ENCODE data around the gene GIT2.

- TF ChIP-seq CTCF (IDR thresholded peaks at IDR 0.05; ENCODE audit: control extremely low read depth in 1 of 3, insufficient read depth in 1 of 3, low read depth in 1 of 3, low read length in 3 of 3) (no peak), EZH2 (IDR thresholded peaks at IDR 0.05; ENCODE audit: low read depth, low read length, severe bottlenecking) (no peak), CREB1 (IDR thresholded peaks at IDR 0.05) (no peak), HDAC6 (IDR thresholded peaks at IDR 0.05; ENCODE audit: low read depth, low read length) (no peak), CBX5 (IDR thresholded peaks at IDR 0.05; ENCODE audit: low read depth, low read length) (no peak), SIN3A (conservative IDR thresholded peaks at IDR 0.05 in 1 of 2, IDR thresholded peaks at IDR 0.05 in 1 of 2; ENCODE audit: low read depth in 1 of 2, low read length in 2 of 2) (no peak), EGR1 (IDR thresholded peaks at IDR 0.05; ENCODE audit: borderline replicate concordance, low read depth, low read length) (no peak), RAD21 (IDR thresholded peaks at IDR 0.05 in 1 of 2, conservative IDR thresholded peaks at IDR 0.05 in 1 of 2; ENCODE audit: low read depth in 2 of 2, low read length in 2 of 2) (no peak), FOSL1 (IDR thresholded peaks at IDR 0.05; ENCODE audit: insufficient read depth, low read depth, low read length) (no peak), MAX (IDR thresholded peaks at IDR 0.05) (no peak), MAFK (IDR thresholded peaks at IDR 0.05; ENCODE audit: low read depth, low read length) (no peak), KDM1A (IDR thresholded peaks at IDR 0.05; ENCODE audit: borderline replicate concordance, low read length) (no peak)
These were observed 14.9 kb upstream of the GIT2 start for GRCh38 chr12:110010853-110011723.
